Upper lobe of left lung (tissue), 4 donors: ENCODE measurements around the gene MED13L.

Source experiments
- CTCF ChIP-seq, 6 experiments: fragments of 450-650 bp in 4 of 6; fragments of 200-600 bp in 2 of 6; sonication (generic) in 2 of 6; IDR thresholded peaks; one replicate each; pipeline ENCODE4 v1.5.1; 2016 to 2019; ENCODE audit warnings: antibody characterized with exemption in 6 of 6
- EP300 ChIP-seq, 4 donors: sonication (generic); formaldehyde crosslinking; IDR thresholded peaks; one replicate each; pipeline ENCODE4 v1.5.1; 2017; ENCODE audit warnings: antibody characterized with exemption in 4 of 4, control low read depth in 2 of 4
- POLR2A ChIP-seq, 4 donors: fragments of 450-650 bp; IDR thresholded peaks; one replicate each; pipeline ENCODE4 v1.5.1; 2016 to 2017; ENCODE audit warnings: antibody characterized with exemption in 4 of 4, mild to moderate bottlenecking in 2 of 4
- POLR2AphosphoS5 ChIP-seq, 2 donors: sonication (generic); formaldehyde crosslinking; IDR thresholded peaks; one replicate each; pipeline ENCODE4 v1.5.1; 2017; ENCODE audit warnings: antibody characterized with exemption in 2 of 2

DNA sequence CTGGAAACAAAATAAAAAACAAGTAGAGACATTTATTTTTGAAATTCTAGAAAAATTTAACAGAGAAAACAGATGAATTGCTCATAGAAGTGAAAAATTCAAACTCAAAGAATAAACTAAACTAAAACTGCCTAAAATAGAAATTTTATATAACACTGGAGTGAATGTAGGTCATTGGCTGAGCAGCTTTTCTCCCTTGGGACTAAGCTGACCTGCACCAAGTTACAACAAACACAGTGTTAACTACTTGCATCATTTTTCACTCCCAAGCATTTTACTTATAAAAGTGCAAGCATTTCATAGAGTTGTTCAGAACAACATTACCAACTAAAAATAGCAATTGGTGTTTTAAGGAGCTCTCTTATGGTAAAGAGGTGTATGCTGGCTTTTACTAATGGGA is 298.1 kb downstream of the MED13L start:
- TF ChIP-seq CTCF (IDR thresholded peaks at IDR 0.05), result no peak
- TF ChIP-seq POLR2A (IDR thresholded peaks at IDR 0.05), result no peak
- no peak for TF ChIP-seq EP300 (IDR thresholded peaks at IDR 0.05)
- TF ChIP-seq POLR2AphosphoS5 (IDR thresholded peaks at IDR 0.05), result no peak
